Sigmoid colon (tissue), 7 donors: ENCODE data around the gene CDH1. TPM values are rescaled to one million over a fixed set of nuclear protein-coding genes. Genes with fewer than 3 reads are reported as not detected.

Source experiments
- DNase-seq: peaks from one replicate; pipeline ENCODE4 v3.0.0-alpha.2; 2019
- H3K27ac ChIP-seq, 4 donors: fragments of 200-600 bp; sonication (generic); one replicate each; pipeline ENCODE4 v1.5.1; 2016 to 2019; ENCODE audit warnings: mild to moderate bottlenecking in 1 of 4
- H3K27me3 ChIP-seq, 3 donors: fragments of 200-600 bp; sonication (generic); one replicate each; pipeline ENCODE4 v1.5.1; 2019; ENCODE audit warnings: mild to moderate bottlenecking in 1 of 3
- H3K36me3 ChIP-seq, 4 donors: fragments of 200-600 bp; sonication (generic); one replicate each; pipeline ENCODE4 v1.5.1; 2016 to 2019
- H3K4me1 ChIP-seq, 4 donors: fragments of 200-600 bp; sonication (generic); one replicate each; pipeline ENCODE4 v1.5.1; 2017 to 2019
- H3K4me3 ChIP-seq, 4 donors: fragments of 200-600 bp; sonication (generic); one replicate each; pipeline ENCODE4 v1.5.1; 2017 to 2019; ENCODE audit warnings: mild to moderate bottlenecking in 2 of 4, moderate library complexity in 1 of 4
- H3K9me3 ChIP-seq, 4 donors: fragments of 200-600 bp in 3 of 4; sonication (generic) in 3 of 4; one replicate each; pipeline versions ENCODE4 v1.5.1 to v1.6.1; 2013 to 2019
- EP300 ChIP-seq, 4 donors: sonication (generic); formaldehyde crosslinking; IDR thresholded peaks; one replicate each; pipeline ENCODE4 v1.6.1; 2017; ENCODE audit warnings: antibody characterized with exemption in 4 of 4
- POLR2A ChIP-seq, 2 donors: fragments of 450-650 bp; IDR thresholded peaks; one replicate each; pipeline ENCODE4 v1.6.1; 2016; ENCODE audit warnings: antibody characterized with exemption in 2 of 2, mild to moderate bottlenecking in 2 of 2, moderate library complexity in 2 of 2
- POLR2AphosphoS5 ChIP-seq, 4 donors: sonication (generic); formaldehyde crosslinking; IDR thresholded peaks; one replicate each; pipeline ENCODE4 v1.6.1; 2017; ENCODE audit warnings: antibody characterized with exemption in 4 of 4
- WGBS, 2 donors: extraction: QIAGEN DNeasy Blood & Tissue Kit; methylation state at CpG; one replicate each; pipeline ENCODE4 v1.1.7; 2013; 5-methylcytosine and 5-hydroxymethylcytosine counted together
- intact Hi-C: fragments of 100-400 bp; cut with DNase I; formaldehyde crosslinking; loops from one replicate; pipeline ENCODE4 v1.15.1; 2023
- polyA plus RNA-seq, 3 donors: library from polyadenylated mRNA; stranded (reverse); fragments of 200-250 nt; gene quantifications; one replicate each; pipeline ENCODE4 v1.2.3, GENCODE V29; 2013
- total RNA-seq, 4 donors: library from RNA; depleted of rRNA; stranded (reverse); fragments of >200 nt; gene quantifications; one replicate each; pipeline ENCODE4 v1.1.0, GENCODE V29; 2016
- TF ChIP-seq, protein P1 (sequence below), 4 experiments: fragments of 450-650 bp in 3 of 4; fragments of 200-600 bp in 1 of 4; IDR thresholded peaks; one replicate each; pipeline ENCODE4 v1.5.1; 2016 to 2019; ENCODE audit warnings: antibody characterized with exemption in 4 of 4, mild to moderate bottlenecking in 3 of 4, moderate library complexity in 2 of 4
- donor health status: healthy with polysubstance abuse.
- donor health status: Bipolar disorder and iron deficiency.
- donor health status: healthy.

Gene CDH1
- total and polyA plus RNA-seq, 7 donors, result 0.14 to 163 (median 15.4) TPM; not detected in 1

DNA sequence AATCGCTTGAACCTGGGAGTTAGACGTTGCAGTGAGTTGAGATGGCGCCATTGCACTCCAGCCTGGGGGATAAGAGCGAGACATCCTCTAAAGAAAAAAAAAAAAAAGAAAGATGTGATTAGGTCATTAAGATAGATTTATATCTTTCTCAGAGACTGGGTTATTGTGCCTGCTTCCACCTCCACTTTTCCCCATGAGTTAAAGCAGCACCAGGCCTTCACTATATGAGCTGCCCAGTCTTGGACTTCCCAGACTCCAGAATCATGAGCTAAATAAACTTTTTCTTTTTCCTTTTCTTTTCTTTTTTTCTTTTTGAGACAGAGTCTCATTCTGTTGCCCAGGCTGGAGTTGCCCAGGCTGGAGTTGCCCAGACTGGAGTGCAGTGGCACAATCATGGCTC, 19.4 kb upstream of the CDH1 start:
- Histone ChIP-seq H3K27me3 (no peaks in the 10 kb centered on the region), H3K36me3 (no peaks in the 10 kb centered on the region), H3K4me1 (no peaks in the 10 kb centered on the region), H3K4me3 (no peak overlapping the region), H3K27ac (no peak overlapping the region), H3K9me3 (peaks cover 0 to 3% (median 0%) of the 10 kb centered on the region in 4 donors)
- intact Hi-C loops, result no loop called here
- TF ChIP-seq, protein P1, sequence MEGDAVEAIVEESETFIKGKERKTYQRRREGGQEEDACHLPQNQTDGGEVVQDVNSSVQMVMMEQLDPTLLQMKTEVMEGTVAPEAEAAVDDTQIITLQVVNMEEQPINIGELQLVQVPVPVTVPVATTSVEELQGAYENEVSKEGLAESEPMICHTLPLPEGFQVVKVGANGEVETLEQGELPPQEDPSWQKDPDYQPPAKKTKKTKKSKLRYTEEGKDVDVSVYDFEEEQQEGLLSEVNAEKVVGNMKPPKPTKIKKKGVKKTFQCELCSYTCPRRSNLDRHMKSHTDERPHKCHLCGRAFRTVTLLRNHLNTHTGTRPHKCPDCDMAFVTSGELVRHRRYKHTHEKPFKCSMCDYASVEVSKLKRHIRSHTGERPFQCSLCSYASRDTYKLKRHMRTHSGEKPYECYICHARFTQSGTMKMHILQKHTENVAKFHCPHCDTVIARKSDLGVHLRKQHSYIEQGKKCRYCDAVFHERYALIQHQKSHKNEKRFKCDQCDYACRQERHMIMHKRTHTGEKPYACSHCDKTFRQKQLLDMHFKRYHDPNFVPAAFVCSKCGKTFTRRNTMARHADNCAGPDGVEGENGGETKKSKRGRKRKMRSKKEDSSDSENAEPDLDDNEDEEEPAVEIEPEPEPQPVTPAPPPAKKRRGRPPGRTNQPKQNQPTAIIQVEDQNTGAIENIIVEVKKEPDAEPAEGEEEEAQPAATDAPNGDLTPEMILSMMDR (IDR thresholded peaks at IDR 0.05), result no peak
- TF ChIP-seq EP300 (IDR thresholded peaks at IDR 0.05) (no peak), POLR2AphosphoS5 (IDR thresholded peaks at IDR 0.05) (no peak), POLR2A (IDR thresholded peaks at IDR 0.05) (no peak)
- 97 to 98% methylated on average over 4 of the region's 4 CpGs for WGBS, 2 donors
- DNase-seq, result no peak

DNA sequence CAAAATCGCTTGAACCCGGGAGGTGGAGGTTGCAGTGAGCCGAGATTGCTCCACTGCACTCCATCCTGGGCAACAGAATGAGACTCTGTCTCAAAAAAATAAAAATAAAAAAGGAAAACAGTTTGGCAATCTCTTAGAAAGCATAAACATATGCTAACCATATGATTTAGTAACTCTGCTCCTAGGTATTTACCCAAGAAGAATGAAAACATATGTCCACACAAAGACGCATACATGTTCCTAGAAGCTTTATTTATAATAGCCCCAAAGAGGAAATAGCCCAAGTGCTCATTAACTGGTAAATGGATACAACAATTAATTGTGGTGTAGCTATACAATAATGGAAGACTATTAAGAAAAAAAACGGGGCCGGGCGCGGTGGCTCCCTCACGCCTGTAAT, 18.5 kb upstream of the CDH1 start:
- intact Hi-C loops, result no loop called here
- TF ChIP-seq POLR2A (IDR thresholded peaks at IDR 0.05), result no peak
- no peak for TF ChIP-seq EP300 (IDR thresholded peaks at IDR 0.05)
- TF ChIP-seq, protein P1 (IDR thresholded peaks at IDR 0.05), result no peak
- no peak for DNase-seq
- peaks cover 0 to 3% (median 0%) of the 10 kb centered on the region in 4 donors for H3K9me3 ChIP-seq
- no peak overlapping the region for H3K4me3 ChIP-seq
- no peaks in the 10 kb centered on the region for H3K36me3 ChIP-seq
- H3K4me1 ChIP-seq, result no peaks in the 10 kb centered on the region
- no peak overlapping the region for H3K27ac ChIP-seq
- no peaks in the 10 kb centered on the region for H3K27me3 ChIP-seq
- WGBS, 2 donors, result 89 to 91% methylated on average over 9 of the region's 9 CpGs

DNA sequence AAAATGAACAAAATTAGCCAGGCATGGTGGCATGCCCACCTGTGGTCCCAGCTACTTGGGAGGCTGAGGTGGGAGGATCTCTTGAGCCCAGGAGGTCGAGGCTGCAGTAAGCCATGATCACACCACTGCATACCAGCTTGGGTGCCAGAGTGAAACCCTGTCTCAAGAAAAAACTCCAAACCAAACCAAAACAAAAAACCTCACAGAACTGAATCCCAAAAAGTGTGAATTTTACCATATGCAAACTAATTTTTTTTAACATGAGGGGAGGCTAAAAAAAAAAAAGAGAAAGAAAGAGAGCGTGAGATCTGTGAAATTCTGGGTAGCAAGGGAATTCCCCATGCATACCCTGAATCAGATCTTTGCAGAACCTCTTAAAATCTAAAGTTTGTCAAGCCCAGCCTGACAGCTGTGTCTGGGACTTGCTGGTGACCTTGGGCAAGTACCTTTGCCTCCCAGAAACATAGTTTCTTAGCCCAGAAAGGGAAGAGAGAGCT, 17.1 kb upstream of the CDH1 start:
- no peaks in the 10 kb centered on the region for H3K27me3 ChIP-seq
- 65 to 87% methylated on average over 2 of the region's 2 CpGs for WGBS, 2 donors
- no peak for DNase-seq
- peaks cover 0 to 3% (median 0%) of the 10 kb centered on the region in 4 donors for H3K9me3 ChIP-seq
- no peak for TF ChIP-seq POLR2AphosphoS5 (IDR thresholded peaks at IDR 0.05)
- TF ChIP-seq, protein P1 (IDR thresholded peaks at IDR 0.05), result no peak
- TF ChIP-seq POLR2A (IDR thresholded peaks at IDR 0.05), result no peak
- TF ChIP-seq EP300 (IDR thresholded peaks at IDR 0.05), result no peak
- no peaks in the 10 kb centered on the region for H3K4me1 ChIP-seq
- no peak overlapping the region for H3K27ac ChIP-seq
- no peaks in the 10 kb centered on the region for H3K36me3 ChIP-seq
- H3K4me3 ChIP-seq, result no peak overlapping the region
- intact Hi-C loops, result no loop called here

DNA sequence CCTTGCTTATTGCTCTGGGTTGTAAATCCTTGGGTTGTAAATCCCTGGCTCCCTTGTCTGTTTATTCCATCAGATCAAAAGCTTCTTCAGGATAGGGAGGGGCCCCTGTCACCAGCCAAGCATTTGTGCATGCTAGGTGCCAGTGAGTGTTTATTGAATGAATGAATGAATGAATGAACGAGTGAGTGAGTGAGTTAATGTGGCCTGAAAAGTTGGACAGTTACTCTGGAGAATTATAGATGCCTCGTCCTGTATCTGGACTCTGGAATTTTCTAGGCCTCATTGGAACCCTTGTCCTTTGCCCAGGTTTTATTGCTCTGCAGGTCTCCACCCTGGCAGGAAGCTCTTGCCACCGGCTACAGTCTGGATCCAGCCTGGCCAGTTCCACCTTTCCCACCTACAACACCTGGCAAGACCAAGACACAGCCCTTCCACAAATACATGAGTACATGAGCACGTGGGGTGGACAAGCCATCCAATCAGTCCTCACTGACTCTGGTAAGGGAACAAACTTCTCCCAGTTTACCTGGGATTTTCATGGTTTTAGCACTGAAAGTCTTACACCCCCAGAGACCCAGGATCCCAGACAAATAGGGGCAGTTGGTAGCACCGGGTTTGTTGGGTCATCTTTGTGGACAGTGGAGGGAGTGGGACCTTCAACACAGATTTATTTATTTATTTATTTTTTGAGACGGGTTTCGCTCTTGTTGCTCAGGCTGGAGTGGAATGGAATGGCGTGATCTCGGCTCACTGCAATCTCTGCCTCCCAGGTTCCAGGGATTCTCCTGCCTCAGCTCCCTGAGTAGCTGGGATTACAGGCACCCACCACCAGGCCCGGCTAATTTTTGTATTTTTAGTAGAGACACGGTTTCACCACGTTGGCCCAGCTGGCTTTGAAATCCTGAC, 14.7 kb upstream of the CDH1 start:
- TF ChIP-seq EP300 (IDR thresholded peaks at IDR 0.05) (no peak), POLR2AphosphoS5 (IDR thresholded peaks at IDR 0.05) (no peak), POLR2A (IDR thresholded peaks at IDR 0.05) (no peak)
- TF ChIP-seq, protein P1 (IDR thresholded peaks at IDR 0.05), result no peak
- WGBS, 2 donors, result 36 to 75% methylated on average over 12 of the region's 12 CpGs
- Histone ChIP-seq H3K27me3 (no peaks in the 10 kb centered on the region), H3K4me3 (no peak overlapping the region), H3K4me1 (no peaks in the 10 kb centered on the region), H3K9me3 (peaks cover 0 to 3% (median 0%) of the 10 kb centered on the region in 4 donors), H3K36me3 (no peaks in the 10 kb centered on the region), H3K27ac (no peak overlapping the region)
- intact Hi-C loops, result no loop called here
- no peak for DNase-seq
